SIG-M5 treated with dmso at 0.1 percent for 504 hours (cell line): ENCODE measurements around the gene WNT7A.
"Not testable (repeated sequence)": the region's sequence is repeated elsewhere in the genome, so short reads cannot be mapped to it uniquely, and the experiment has no call there.

Experiments
- DNase-seq: peaks from one replicate; lab custom pipeline; 2025; ENCODE audit not compliant: unreplicated experiment; lab: John Stamatoyannopoulos, UW

Gene WNT7A

GRCh38 chr3:13866041-13866965 lies 13.6 kb downstream of the WNT7A start:
- no peak for DNase-seq

DNA sequence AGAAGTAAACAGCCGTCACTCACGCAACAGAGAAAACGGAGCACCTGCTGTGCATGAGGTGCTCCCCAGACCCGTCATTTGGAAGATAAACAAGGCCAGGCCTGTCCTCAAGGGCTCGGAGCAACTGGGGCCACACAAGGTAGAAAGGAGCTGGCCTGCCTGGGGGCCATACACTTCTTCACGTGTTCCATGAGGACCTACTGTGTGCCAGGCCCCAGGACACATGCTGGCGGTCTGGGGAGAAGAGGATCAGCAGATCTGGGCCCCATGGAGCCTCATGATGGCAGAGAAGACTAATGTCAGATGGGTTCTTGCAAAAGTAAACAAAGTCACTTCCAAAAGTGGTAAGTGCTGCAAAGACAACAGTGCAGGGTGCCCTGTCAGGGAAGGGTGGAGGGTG lies 14.3 kb downstream of the WNT7A start:
- no peak for DNase-seq

DNA sequence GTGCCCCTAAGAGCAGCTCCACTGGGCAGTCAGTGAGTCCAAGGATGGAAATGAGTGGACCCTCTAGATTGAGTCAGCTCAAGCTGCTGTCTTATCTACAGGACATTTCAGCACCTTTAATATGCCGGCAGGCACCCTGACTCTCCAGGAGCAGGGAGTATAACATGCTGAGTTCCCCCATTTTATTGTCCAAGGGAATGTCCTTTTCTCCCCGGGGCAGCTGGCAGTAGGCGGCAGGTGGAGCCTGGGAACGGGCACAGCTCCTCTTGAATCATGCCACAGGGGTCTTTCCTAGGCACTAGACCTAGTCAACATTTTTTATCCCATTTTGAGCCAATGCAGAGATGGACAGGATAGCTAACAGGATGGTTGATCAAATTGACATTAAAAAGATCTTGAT lies 14.8 kb downstream of the WNT7A start:
- no peak for DNase-seq

GRCh38 chr3:13863965-13864595 lies 15.8 kb downstream of the WNT7A start:
- DNase-seq = no peak

GRCh38 chr3:13863382-13863952 lies 16.4 kb downstream of the WNT7A start:
- DNase-seq = no peak

- DNase-seq = no peak
Observed at GRCh38 chr3:13861461-13861860, 18.4 kb downstream of the WNT7A start.

- no peak for DNase-seq
Observed at GRCh38 chr3:13860001-13860400, 19.9 kb downstream of the WNT7A start.

GRCh38 chr3:13858768-13859520 lies 20.9 kb downstream of the WNT7A start:
- DNase-seq = no peak

GRCh38 chr3:13857702-13858380 lies 22.0 kb downstream of the WNT7A start:
- no peak for DNase-seq

DNA sequence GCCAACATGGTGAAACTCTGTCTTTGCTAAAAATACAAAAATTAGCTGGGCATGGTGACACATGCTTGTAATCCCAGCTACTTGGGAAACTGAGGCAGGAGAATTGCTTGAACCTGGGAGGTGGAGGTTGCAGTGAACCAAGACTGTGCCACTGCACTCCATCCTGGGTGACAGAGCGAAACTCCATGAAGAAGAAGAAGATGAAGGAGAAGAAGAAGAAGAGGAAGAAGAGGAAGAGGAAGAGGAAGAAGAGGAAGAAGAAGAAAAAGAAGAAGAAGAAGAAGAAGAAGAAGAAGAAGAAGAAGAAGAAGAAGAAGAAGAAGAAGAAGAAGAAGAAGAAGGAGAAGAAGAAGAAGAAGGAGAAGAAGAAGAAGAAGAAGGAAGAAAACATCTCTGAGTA lies 23.2 kb downstream of the WNT7A start:
- not testable (repeated sequence) for DNase-seq

GRCh38 chr3:13856006-13856405 lies 23.9 kb downstream of the WNT7A start:
- no peak for DNase-seq

DNA sequence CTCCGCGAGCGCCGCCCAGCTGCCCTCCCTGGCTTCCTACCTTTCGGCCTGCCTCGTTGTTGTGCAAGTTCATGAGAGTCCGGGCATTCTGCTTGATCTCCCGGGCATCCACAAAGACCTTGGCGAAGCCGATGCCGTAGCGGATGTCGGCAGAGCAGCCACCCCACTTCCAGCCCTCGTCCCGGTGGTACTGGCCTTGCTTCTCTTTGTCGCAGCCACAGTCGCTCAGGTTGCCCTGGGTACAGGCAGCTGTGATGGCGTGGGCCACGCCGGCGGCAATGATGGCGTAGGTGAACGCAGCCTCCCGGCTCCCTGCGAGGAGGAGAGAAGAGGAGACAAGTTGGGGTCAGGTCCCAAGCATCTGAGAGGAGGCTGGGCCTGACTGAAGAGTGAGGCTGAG lies 25.4 kb downstream of the WNT7A start:
- DNase-seq = no peak

DNA sequence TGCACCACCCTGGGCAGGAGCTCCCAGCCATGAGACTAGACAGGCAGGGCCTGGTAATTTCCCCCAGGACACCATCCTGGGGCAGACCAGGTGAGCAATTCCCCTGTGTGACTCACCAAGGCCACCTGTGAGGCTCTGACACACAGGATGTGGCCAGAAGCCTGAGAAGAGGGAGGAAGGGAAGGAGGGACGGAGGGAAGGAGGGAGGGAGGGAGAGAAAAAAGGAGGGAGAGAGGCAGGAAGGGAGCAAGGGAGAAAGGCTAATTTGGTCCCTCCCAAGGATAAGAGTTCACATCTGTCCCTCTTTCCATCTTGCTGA lies 25.9 kb downstream of the WNT7A start:
- DNase-seq = no peak

DNA sequence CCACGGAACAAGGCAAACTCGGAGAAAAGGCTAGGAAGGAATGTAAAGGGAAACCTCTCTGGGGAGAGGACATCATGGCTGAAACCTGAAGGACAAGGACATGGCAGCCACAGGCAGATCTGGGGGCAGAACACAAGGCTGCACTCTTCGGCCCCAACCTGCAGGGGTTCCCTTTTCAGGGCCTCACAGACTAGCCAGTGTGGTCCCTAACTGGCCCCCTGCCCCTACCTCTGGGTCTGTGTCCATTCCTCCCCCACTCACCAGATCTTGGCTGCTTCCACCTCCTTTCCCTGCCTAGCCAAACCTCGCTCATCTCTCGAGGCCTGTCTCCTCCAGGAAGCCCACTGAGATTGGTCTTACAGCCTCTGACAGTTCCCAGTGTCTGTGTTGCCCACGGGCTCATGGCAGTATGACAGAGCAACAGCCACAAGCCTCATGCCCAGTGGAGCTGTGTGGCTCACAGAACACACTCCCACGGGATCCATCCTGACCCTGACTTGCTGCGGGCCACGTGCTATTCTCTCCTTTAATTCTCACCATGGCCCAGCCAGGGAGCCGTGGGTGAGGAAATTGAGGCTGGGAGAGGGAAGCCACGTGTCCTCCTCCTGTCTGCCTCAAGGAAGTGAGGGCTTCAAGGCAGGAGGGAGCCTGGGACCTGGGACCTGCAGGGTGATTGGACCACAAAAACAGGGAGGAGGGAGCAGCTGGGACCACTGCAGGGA lies 26.5 kb downstream of the WNT7A start:
- no peak for DNase-seq

DNA sequence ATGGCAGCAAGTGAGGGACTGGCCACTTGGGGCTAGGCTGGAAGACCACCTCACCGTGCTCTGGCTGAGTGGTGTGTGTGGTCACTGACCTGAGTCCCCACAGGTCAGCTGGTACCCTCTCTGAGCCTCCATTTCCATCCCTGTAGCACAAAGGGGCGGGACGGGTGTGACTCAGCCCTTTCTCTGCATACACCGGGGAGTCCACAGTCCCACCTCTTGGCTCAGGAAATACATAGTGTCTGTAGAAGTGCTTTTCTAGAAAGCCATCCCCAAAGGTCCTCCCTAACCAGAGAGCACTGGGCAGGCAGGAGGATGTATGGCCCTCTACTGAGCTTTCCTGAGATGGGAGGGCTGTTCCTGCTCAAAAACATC lies 27.2 kb downstream of the WNT7A start:
- no peak for DNase-seq

- DNase-seq = no peak
Observed at GRCh38 chr3:13851997-13852637, 27.8 kb downstream of the WNT7A start.

DNA sequence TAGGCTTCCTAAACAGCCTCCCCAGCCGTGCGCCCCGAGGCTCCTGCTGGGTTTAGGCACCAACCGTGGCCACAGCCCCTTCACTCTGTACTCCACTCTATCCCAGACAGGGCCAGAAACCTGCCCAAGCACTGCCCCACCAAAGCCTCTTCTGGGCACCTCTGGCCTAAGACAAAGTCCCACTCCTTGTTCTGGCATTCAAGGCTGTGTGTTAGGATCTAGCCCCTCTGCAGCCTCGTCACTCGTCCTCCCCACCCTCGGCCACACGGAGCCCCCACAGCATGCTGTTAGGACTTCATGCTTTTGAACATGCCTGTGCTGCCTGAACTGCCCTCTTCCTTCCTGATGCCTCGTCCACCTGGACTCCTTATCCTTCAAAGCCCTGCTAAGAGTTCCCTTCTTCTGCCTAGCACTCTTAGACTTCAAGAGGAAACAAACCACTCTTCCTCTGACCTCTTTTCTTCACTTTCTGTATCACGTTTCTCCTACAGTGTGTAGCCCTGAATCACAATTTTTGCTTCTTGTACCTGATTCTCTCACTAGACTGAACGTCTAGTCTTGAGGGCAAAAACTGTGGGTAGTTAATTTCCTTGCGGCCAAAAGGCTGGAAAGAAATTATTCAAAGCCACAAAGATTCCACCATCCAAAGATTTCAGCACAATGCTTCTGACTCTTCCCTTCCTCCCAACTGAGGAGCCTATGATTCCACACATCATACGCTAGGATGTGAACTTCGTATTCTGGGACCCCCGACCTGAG lies 28.6 kb downstream of the WNT7A start:
- DNase-seq = no peak

DNA sequence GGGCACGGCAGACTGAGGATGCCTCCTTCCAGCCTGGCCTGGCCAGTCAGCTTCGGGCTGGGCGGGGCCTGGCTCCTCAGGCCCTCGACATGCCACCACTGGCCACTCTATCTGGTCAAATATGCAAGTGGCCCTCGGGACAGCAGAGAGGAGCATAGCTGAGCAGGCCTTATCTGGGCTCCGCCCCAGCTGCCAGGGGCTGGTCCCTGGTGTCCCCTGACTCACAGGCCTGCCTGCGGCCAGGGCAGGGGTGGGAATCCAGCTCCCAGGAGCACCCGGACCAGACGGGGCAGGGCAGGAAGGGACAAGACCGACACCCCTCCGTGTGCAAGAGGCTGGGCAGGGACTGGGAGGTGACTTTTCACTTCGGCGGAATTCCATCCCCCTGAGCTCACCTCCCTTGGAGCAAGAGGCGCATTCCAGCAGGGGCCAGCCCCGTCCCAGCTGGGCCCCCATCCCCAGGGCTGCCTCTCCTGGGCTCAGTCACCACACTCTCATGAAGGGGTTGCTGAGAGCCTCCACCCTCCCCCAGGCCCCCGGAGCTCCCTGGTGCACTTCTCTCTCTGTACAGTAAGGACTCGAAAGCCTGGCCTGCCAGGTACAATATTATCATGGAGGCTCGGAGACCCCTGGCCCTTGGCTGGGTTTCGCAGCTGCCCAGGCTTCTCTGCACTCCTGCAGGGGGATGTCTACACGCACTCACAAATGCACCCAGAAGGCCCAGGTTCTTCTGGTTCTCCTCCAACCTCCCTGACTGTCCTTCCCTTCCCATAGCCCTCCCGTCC lies 29.5 kb downstream of the WNT7A start:
- DNase-seq = no peak
